HL-60 (cell line): ENCODE measurements around the gene FBRS.

Source experiments
- GABPA ChIP-seq: IDR thresholded peaks from 2 replicates; pipeline ENCODE4 v1.6.1; 2012; ENCODE audit warnings: low read depth
- POLR2AphosphoS5 ChIP-seq: IDR thresholded peaks from 2 replicates; pipeline ENCODE4 v1.6.1; 2012; ENCODE audit warnings: low read depth
- REST ChIP-seq: IDR thresholded peaks from 2 replicates; pipeline ENCODE4 v1.6.1; 2012; ENCODE audit warnings: low read depth; ENCODE audit not compliant: insufficient replicate concordance
- SPI1 ChIP-seq: IDR thresholded peaks from 2 replicates; pipeline ENCODE4 v1.6.1; 2012; ENCODE audit warnings: low read depth, mild to moderate bottlenecking, borderline replicate concordance
- TF ChIP-seq, protein P1 (sequence below): IDR thresholded peaks from one replicate; pipeline ENCODE4 v1.5.1; 2011; ENCODE audit warnings: low read length, control low read depth, inconsistent platforms; ENCODE audit not compliant: insufficient read depth

DNA sequence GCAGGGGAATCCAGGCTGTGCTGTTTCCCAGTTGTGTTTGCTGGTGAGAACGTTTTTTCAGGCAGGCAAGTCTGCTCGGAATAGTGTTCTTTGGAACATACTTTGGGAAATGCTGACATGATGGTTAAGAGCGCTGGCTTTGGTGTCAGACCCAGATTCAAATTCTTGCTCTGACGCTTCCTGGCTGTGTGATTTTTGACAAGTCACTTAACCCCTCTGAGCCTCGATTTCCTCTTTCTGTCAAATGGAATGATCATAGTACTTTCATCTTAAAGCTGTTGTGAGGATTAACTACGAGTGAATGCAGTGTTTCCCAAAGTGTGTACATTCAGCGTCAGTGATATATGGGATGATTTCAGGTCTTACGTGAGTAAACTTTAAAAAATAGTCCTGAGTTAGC is 4.8 kb downstream of the FBRS start:
- TF ChIP-seq, protein P1, sequence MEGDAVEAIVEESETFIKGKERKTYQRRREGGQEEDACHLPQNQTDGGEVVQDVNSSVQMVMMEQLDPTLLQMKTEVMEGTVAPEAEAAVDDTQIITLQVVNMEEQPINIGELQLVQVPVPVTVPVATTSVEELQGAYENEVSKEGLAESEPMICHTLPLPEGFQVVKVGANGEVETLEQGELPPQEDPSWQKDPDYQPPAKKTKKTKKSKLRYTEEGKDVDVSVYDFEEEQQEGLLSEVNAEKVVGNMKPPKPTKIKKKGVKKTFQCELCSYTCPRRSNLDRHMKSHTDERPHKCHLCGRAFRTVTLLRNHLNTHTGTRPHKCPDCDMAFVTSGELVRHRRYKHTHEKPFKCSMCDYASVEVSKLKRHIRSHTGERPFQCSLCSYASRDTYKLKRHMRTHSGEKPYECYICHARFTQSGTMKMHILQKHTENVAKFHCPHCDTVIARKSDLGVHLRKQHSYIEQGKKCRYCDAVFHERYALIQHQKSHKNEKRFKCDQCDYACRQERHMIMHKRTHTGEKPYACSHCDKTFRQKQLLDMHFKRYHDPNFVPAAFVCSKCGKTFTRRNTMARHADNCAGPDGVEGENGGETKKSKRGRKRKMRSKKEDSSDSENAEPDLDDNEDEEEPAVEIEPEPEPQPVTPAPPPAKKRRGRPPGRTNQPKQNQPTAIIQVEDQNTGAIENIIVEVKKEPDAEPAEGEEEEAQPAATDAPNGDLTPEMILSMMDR: no peak
- TF ChIP-seq REST (no peak), POLR2AphosphoS5 (no peak), SPI1 (no peak), GABPA (no peak)
